SK-N-MC (cell line): Measurements from ENCODE around the gene ZNF326.

ENCODE experiments used
- EZH2 ChIP-seq: fragments of 200-600 bp; sonication (generic); IDR thresholded peaks from one replicate; pipeline ENCODE4 v1.6.1; 2017; ENCODE audit warnings: antibody characterized with exemption
- FOXP2 ChIP-seq: optimal IDR thresholded peaks from 2 replicates; pipeline ENCODE3; 2011; ENCODE audit warnings: mild to moderate bottlenecking, moderate library complexity; ENCODE audit not compliant: insufficient read depth; ENCODE audit errors: extremely low read length, control extremely low read depth
- POLR2AphosphoS5 ChIP-seq: IDR thresholded peaks from 2 replicates; pipeline ENCODE4 v1.6.1; 2012; ENCODE audit warnings: mild to moderate bottlenecking, low read depth, low read length, borderline replicate concordance

GRCh38 chr1:89953131-89953626 is 41.7 kb upstream of the ZNF326 start:
- no peak for TF ChIP-seq EZH2
- TF ChIP-seq POLR2AphosphoS5, result no peak
- TF ChIP-seq FOXP2, result no peak
